ENCODE results near the gene TMEM150A. TPM values are rescaled to one million over a fixed set of nuclear protein-coding genes. Genes with fewer than 3 reads are reported as not detected.

TMEM150A gene
- total RNA-seq, 3 donors from 2014 or later = 20.8 to 40.0 (median 22.6) TPM

DNA sequence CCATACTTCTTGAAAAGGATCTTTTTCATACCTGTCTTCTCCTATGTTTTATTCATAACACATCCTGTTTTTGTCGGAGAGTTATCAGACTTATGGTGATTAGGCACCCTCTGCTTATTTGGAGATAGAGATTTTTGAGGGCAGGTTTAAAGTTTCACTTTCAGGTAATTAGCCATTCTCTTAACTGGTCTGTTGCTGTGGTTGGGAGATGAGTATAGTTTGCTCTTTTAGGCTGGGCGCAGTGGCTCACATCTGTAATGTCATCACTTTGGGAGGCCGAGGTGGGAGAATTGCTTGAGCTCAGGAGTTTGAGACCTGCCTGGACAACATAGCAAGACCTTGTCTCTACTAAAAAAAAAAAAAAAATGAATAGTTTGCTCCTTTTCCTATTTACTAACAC, 40.2 kb upstream of the TMEM150A start:
- no peak overlapping the region for H3K27ac ChIP-seq
- H3K9me3 ChIP-seq = no peaks in the 10 kb centered on the region
- DNase-seq (ENCODE audit: low spot score in 2 of 2) = no peak
- intact Hi-C loops (cut with DNase I; ENCODE audit: low total_unique reads) = no loop called here
- H3K27me3 ChIP-seq = no peaks in the 10 kb centered on the region
- H3K4me3 ChIP-seq = no peak overlapping the region
- peaks cover 10% of the 10 kb centered on the region for H3K36me3 ChIP-seq
- no peak for TF ChIP-seq POLR2A (IDR thresholded peaks at IDR 0.05)
- TF ChIP-seq POLR2AphosphoS5 (IDR thresholded peaks at IDR 0.05) = no peak
- TF ChIP-seq, protein P1, sequence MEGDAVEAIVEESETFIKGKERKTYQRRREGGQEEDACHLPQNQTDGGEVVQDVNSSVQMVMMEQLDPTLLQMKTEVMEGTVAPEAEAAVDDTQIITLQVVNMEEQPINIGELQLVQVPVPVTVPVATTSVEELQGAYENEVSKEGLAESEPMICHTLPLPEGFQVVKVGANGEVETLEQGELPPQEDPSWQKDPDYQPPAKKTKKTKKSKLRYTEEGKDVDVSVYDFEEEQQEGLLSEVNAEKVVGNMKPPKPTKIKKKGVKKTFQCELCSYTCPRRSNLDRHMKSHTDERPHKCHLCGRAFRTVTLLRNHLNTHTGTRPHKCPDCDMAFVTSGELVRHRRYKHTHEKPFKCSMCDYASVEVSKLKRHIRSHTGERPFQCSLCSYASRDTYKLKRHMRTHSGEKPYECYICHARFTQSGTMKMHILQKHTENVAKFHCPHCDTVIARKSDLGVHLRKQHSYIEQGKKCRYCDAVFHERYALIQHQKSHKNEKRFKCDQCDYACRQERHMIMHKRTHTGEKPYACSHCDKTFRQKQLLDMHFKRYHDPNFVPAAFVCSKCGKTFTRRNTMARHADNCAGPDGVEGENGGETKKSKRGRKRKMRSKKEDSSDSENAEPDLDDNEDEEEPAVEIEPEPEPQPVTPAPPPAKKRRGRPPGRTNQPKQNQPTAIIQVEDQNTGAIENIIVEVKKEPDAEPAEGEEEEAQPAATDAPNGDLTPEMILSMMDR (IDR thresholded peaks at IDR 0.05) = no peak
- H3K4me1 ChIP-seq = no peaks in the 10 kb centered on the region

DNA sequence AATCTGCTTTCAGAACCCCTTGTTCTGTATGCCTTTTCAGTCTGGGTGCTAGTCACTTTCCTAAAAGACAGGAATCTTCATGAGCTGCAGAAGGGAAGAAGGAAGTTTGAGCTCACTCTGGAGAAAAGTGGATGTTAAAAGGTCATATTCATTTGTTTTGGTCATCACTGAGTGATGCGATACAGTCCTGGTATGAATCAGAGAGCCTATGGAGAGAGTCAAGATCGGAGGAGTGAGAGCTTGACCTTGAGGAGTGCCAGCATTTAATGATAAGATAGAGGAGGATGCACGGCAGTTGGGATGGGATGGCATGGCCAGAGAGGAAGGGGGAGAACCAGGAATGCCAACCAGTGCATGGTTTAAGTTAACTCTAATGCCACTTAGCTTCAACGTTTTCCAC, 33.1 kb upstream of the TMEM150A start:
- H3K9me3 ChIP-seq = no peaks in the 10 kb centered on the region
- H3K4me1 ChIP-seq = no peaks in the 10 kb centered on the region
- intact Hi-C loops (cut with DNase I; ENCODE audit: low total_unique reads) = no loop called here
- DNase-seq (ENCODE audit: low spot score in 2 of 2) = no peak
- TF ChIP-seq POLR2AphosphoS5 (IDR thresholded peaks at IDR 0.05) (no peak), POLR2A (IDR thresholded peaks at IDR 0.05) (no peak)
- TF ChIP-seq, protein P1 (IDR thresholded peaks at IDR 0.05) = no peak
- H3K27me3 ChIP-seq = no peaks in the 10 kb centered on the region
- H3K36me3 ChIP-seq = no peaks in the 10 kb centered on the region
- H3K4me3 ChIP-seq = no peak overlapping the region
- no peak overlapping the region for H3K27ac ChIP-seq

DNA sequence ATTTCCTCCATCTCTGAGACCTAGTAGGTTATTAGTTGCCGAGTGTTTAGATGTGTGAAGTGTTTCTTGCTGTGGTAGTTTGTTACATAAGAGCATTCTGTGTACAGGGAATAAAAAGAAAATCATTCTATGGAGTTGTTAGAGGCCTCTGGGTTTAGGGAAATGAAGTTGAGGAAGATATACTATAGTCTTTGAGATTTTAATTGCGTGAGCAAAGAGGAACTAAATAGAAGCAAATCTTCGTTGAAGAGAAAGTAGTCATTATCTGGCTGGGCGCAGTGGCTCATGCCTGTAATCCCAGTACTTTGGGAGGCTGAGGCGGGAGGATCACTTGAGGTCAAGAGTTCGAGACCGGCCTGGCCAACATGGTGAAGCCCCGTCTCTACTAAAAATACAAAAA, 32.5 kb upstream of the TMEM150A start:
- Histone ChIP-seq H3K4me1 (no peaks in the 10 kb centered on the region), H3K36me3 (no peaks in the 10 kb centered on the region), H3K9me3 (no peaks in the 10 kb centered on the region), H3K27ac (no peak overlapping the region), H3K4me3 (no peak overlapping the region), H3K27me3 (no peaks in the 10 kb centered on the region)
- DNase-seq (ENCODE audit: low spot score in 2 of 2) = no peak
- intact Hi-C loops (cut with DNase I; ENCODE audit: low total_unique reads) = no loop called here
- TF ChIP-seq, protein P1 (IDR thresholded peaks at IDR 0.05) = no peak
- TF ChIP-seq POLR2AphosphoS5 (IDR thresholded peaks at IDR 0.05) (no peak), POLR2A (IDR thresholded peaks at IDR 0.05) (no peak)

DNA sequence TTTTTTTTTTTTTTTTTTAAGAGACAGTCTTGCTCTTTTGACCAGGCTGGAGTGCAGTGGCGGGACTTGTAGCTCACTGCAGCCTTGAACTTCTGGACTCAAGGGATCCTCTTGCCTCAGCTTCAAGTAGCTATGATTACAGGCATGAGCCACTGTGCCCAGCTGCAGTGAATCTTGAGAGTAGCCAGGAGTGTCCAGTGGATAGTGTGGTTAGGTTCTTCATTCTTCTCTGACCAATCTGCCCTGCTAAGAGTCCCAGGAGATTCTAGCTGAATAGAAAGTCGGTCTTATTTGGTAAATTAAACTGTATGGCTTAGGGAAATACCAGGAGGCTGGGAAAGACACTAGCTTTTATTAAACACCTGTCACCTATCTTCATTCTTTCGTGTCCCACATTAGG, 28.8 kb upstream of the TMEM150A start:
- H3K27me3 ChIP-seq = no peaks in the 10 kb centered on the region
- H3K9me3 ChIP-seq = no peaks in the 10 kb centered on the region
- intact Hi-C loops (cut with DNase I; ENCODE audit: low total_unique reads) = no loop called here
- no peak for DNase-seq (ENCODE audit: low spot score in 2 of 2)
- H3K36me3 ChIP-seq = no peaks in the 10 kb centered on the region
- no peak overlapping the region for H3K27ac ChIP-seq
- no peak overlapping the region for H3K4me3 ChIP-seq
- TF ChIP-seq, protein P1 (IDR thresholded peaks at IDR 0.05) = no peak
- TF ChIP-seq POLR2A (IDR thresholded peaks at IDR 0.05) (no peak), POLR2AphosphoS5 (IDR thresholded peaks at IDR 0.05) (no peak)
- no peaks in the 10 kb centered on the region for H3K4me1 ChIP-seq

DNA sequence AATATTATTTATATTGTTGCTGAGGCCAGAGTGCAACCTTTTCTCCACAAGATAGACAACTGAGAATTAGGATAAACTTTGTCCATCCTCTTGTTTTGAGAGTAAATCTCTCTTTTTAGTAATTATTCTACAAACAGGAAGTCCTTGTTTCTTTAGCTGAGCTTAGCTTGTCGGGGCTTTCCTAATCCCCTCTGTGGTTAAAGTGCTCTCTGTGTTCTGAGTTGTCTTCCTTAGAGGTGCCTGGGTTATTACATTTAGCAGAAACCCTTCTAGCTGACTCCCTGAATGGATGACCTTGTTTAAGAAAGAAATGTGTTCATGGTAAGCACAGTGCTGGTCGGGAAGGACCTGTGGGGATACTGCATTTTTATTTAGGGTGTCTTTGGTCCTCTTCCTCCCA, 26.2 kb upstream of the TMEM150A start:
- intact Hi-C loops (cut with DNase I; ENCODE audit: low total_unique reads) = no loop called here
- no peaks in the 10 kb centered on the region for H3K4me1 ChIP-seq
- no peak for DNase-seq (ENCODE audit: low spot score in 2 of 2)
- no peaks in the 10 kb centered on the region for H3K9me3 ChIP-seq
- no peak overlapping the region for H3K4me3 ChIP-seq
- H3K27me3 ChIP-seq = no peaks in the 10 kb centered on the region
- TF ChIP-seq POLR2A (IDR thresholded peaks at IDR 0.05) = no peak
- no peak for TF ChIP-seq POLR2AphosphoS5 (IDR thresholded peaks at IDR 0.05)
- TF ChIP-seq, protein P1 (IDR thresholded peaks at IDR 0.05) = no peak
- H3K36me3 ChIP-seq = no peaks in the 10 kb centered on the region
- H3K27ac ChIP-seq = no peak overlapping the region
